Measurements from ENCODE around the gene MANSC1. TPM values are rescaled to one million over a fixed set of nuclear protein-coding genes. Genes with fewer than 3 reads are reported as not detected.
A peak's percentile ranks its signal among the peaks of the same experiment; 100 is the strongest.
"Not testable (repeated sequence)": the region's sequence is repeated elsewhere in the genome, so short reads cannot be mapped to it uniquely, and the experiment has no call there.

The MANSC1 gene
- total RNA-seq, 1 donor from 2014 or later: 6.2 TPM

GRCh38 chr12:12315838-12316237 is 34.2 kb downstream of the MANSC1 start:
- no peak for DNase-seq (ENCODE audit: low spot score)
- H2AFZ ChIP-seq (replicated peaks): no peak overlapping the region
- H3K79me2 ChIP-seq (ENCODE audit: low read depth): no peaks in the 10 kb centered on the region
- Mint-ChIP-seq H3K36me3 (no peaks in the 10 kb centered on the region), H3K27me3 (ENCODE audit: insufficient read depth, low read depth) (no peaks in the 10 kb centered on the region), H3K9me3 (peaks cover 2% of the 10 kb centered on the region), H3K27ac (peak overlapping the region; percentile 25), H3K4me1 (peaks cover 22% of the 10 kb centered on the region), H3K4me3 (no peak overlapping the region)
- H3K9ac ChIP-seq: no peak overlapping the region
- no peaks in the 10 kb centered on the region for H3K27me3 ChIP-seq
- TF ChIP-seq EZH2phosphoT487 (IDR thresholded peaks at IDR 0.05) (no peak), EZH2 (IDR thresholded peaks at IDR 0.05) (no peak), CTCF (IDR thresholded peaks at IDR 0.05) (no peak)
- H3K9me3 ChIP-seq (ENCODE audit: low read depth): no peaks in the 10 kb centered on the region
- H4K20me1 ChIP-seq (ENCODE audit: low read depth): no peaks in the 10 kb centered on the region
- H3K4me1 ChIP-seq: peaks cover 7% of the 10 kb centered on the region
- peaks cover 8% of the 10 kb centered on the region for H3F3A ChIP-seq (ENCODE audit: low read depth)
- H3K36me3 ChIP-seq: no peaks in the 10 kb centered on the region
- no peak overlapping the region for H3K4me3 ChIP-seq
- H3K27ac ChIP-seq: no peak overlapping the region
- no peak overlapping the region for H3K4me2 ChIP-seq

GRCh38 chr12:12310695-12311094 is 39.3 kb downstream of the MANSC1 start:
- H3K27ac ChIP-seq; H3K27ac Mint-ChIP-seq; H3K4me1 ChIP-seq; H3K36me3 ChIP-seq; H3K4me2 ChIP-seq; H3K4me3 ChIP-seq; H3K9me3 ChIP-seq (ENCODE audit: low read depth); H3K9ac ChIP-seq; H3K27me3 ChIP-seq; H3K36me3 Mint-ChIP-seq; H4K20me1 ChIP-seq (ENCODE audit: low read depth); H3K4me3 Mint-ChIP-seq; H3K27me3 Mint-ChIP-seq (ENCODE audit: insufficient read depth, low read depth); DNase-seq (ENCODE audit: low spot score); H2AFZ ChIP-seq (replicated peaks); H3F3A ChIP-seq (ENCODE audit: low read depth); H3K4me1 Mint-ChIP-seq; H3K79me2 ChIP-seq (ENCODE audit: low read depth); H3K9me3 Mint-ChIP-seq: not testable (repeated sequence)

- Mint-ChIP-seq H3K36me3 (peaks cover 3% of the 10 kb centered on the region), H3K27ac (no peak overlapping the region), H3K4me3 (no peak overlapping the region), H3K9me3 (peaks cover 10% of the 10 kb centered on the region), H3K4me1 (no peaks in the 10 kb centered on the region), H3K27me3 (ENCODE audit: insufficient read depth, low read depth) (peaks cover 3% of the 10 kb centered on the region)
- Histone ChIP-seq H3K9ac (no peak overlapping the region), H3K36me3 (no peaks in the 10 kb centered on the region), H3K9me3 (ENCODE audit: low read depth) (no peaks in the 10 kb centered on the region), H3F3A (ENCODE audit: low read depth) (no peaks in the 10 kb centered on the region), H3K4me3 (no peak overlapping the region), H3K27me3 (no peaks in the 10 kb centered on the region), H3K79me2 (ENCODE audit: low read depth) (no peaks in the 10 kb centered on the region), H3K4me1 (no peaks in the 10 kb centered on the region), H3K4me2 (no peak overlapping the region), H4K20me1 (ENCODE audit: low read depth) (no peaks in the 10 kb centered on the region), H2AFZ (replicated peaks) (no peak overlapping the region), H3K27ac (no peak overlapping the region)
- DNase-seq (ENCODE audit: low spot score): no peak
- TF ChIP-seq EZH2phosphoT487 (IDR thresholded peaks at IDR 0.05) (no peak), CTCF (IDR thresholded peaks at IDR 0.05) (no peak), EZH2 (IDR thresholded peaks at IDR 0.05) (no peak)
Measured at GRCh38 chr12:12305568-12306300, 44.3 kb downstream of the MANSC1 start.

- Histone ChIP-seq H4K20me1 (ENCODE audit: low read depth) (no peaks in the 10 kb centered on the region), H3F3A (ENCODE audit: low read depth) (no peaks in the 10 kb centered on the region), H3K4me2 (no peak overlapping the region), H2AFZ (replicated peaks) (no peak overlapping the region), H3K27me3 (no peaks in the 10 kb centered on the region), H3K36me3 (no peaks in the 10 kb centered on the region), H3K79me2 (ENCODE audit: low read depth) (no peaks in the 10 kb centered on the region), H3K4me1 (no peaks in the 10 kb centered on the region), H3K27ac (no peak overlapping the region), H3K9me3 (ENCODE audit: low read depth) (no peaks in the 10 kb centered on the region), H3K9ac (no peak overlapping the region), H3K4me3 (no peak overlapping the region)
- DNase-seq (ENCODE audit: low spot score): no peak
- Mint-ChIP-seq H3K27ac (no peak overlapping the region), H3K9me3 (peaks cover 10% of the 10 kb centered on the region), H3K27me3 (ENCODE audit: insufficient read depth, low read depth) (peaks cover 3% of the 10 kb centered on the region), H3K4me3 (no peak overlapping the region), H3K4me1 (no peaks in the 10 kb centered on the region), H3K36me3 (peaks cover 3% of the 10 kb centered on the region)
- TF ChIP-seq EZH2 (IDR thresholded peaks at IDR 0.05) (no peak), CTCF (IDR thresholded peaks at IDR 0.05) (no peak), EZH2phosphoT487 (IDR thresholded peaks at IDR 0.05) (no peak)
Measured at GRCh38 chr12:12302976-12303375, 47.1 kb downstream of the MANSC1 start.
